HL-60 (cell line): ENCODE results near the gene ITGB5.

Experiments
- DNase-seq, 2 experiments: peaks; one replicate each; pipeline ENCODE4 v3.0.0-alpha.2; 2010 to 2020; ENCODE audit warnings: low read depth in 1 of 2, low spot score in 1 of 2
- H3K27ac ChIP-seq: fragments of 250-450 bp; sonication (Bioruptor Pico); replicated peaks from 2 replicates; pipeline ENCODE4 v1.5.1; 2020; ENCODE audit warnings: mild to moderate bottlenecking, moderate library complexity
- H3K27me3 ChIP-seq: fragments of 250-450 bp; sonication (Bioruptor Pico); 2 replicates; pipeline ENCODE4 v1.5.1; 2021; ENCODE audit warnings: mild to moderate bottlenecking, moderate library complexity; ENCODE audit not compliant: insufficient read depth, poor library complexity, severe bottlenecking
- H3K4me3 ChIP-seq: replicated peaks from 2 replicates; pipeline ENCODE4 v1.5.1; 2011; ENCODE audit warnings: mild to moderate bottlenecking, control low read depth, low read length; ENCODE audit not compliant: insufficient read depth
- CTCF ChIP-seq: IDR thresholded peaks from one replicate; pipeline ENCODE4 v1.5.1; 2011; ENCODE audit warnings: low read length, control low read depth, inconsistent platforms; ENCODE audit not compliant: insufficient read depth
- GABPA ChIP-seq: IDR thresholded peaks from 2 replicates; pipeline ENCODE4 v1.6.1; 2012; ENCODE audit warnings: low read depth
- POLR2AphosphoS5 ChIP-seq: IDR thresholded peaks from 2 replicates; pipeline ENCODE4 v1.6.1; 2012; ENCODE audit warnings: low read depth
- REST ChIP-seq: IDR thresholded peaks from 2 replicates; pipeline ENCODE4 v1.6.1; 2012; ENCODE audit warnings: low read depth; ENCODE audit not compliant: insufficient replicate concordance
- SPI1 ChIP-seq: IDR thresholded peaks from 2 replicates; pipeline ENCODE4 v1.6.1; 2012; ENCODE audit warnings: low read depth, mild to moderate bottlenecking, borderline replicate concordance

The ITGB5 gene

GRCh38 chr3:124881976-124882697 lies 5.0 kb downstream of the ITGB5 start:
- no peak for TF ChIP-seq SPI1
- TF ChIP-seq GABPA = no peak
- no peak for TF ChIP-seq CTCF
- no peak for TF ChIP-seq POLR2AphosphoS5
- TF ChIP-seq REST = no peak
- H3K27ac ChIP-seq = no peak overlapping the region
- H3K4me3 ChIP-seq = no peak overlapping the region
- no peak for DNase-seq
- H3K27me3 ChIP-seq = peaks cover 33% of the 10 kb centered on the region

GRCh38 chr3:124879337-124879680 lies 7.9 kb downstream of the ITGB5 start:
- TF ChIP-seq POLR2AphosphoS5 (no peak), REST (no peak), GABPA (no peak), CTCF (no peak)
- Histone ChIP-seq H3K27me3 (peaks cover 25% of the 10 kb centered on the region), H3K4me3 (no peak overlapping the region), H3K27ac (no peak overlapping the region)
- DNase-seq = no peak

GRCh38 chr3:124878561-124879336 lies 8.4 kb downstream of the ITGB5 start:
- Histone ChIP-seq H3K4me3 (no peak overlapping the region), H3K27ac (no peak overlapping the region), H3K27me3 (peaks cover 23% of the 10 kb centered on the region)
- DNase-seq = no peak
- TF ChIP-seq GABPA (no peak), CTCF (no peak), REST (no peak), SPI1 (no peak), POLR2AphosphoS5 (no peak)
